T-helper 1 cell treated with Interleukin-12 subunit alpha and Interleukin-12 subunit beta and Interleukin-4 antibody, amounts not matched to agents 30 μg/mL and 1 μg/mL, for 36 hours (primary cell): Measurements from ENCODE around the gene CIAO2B.
"Not testable (repeated sequence)": the region's sequence is repeated elsewhere in the genome, so short reads cannot be mapped to it uniquely, and the experiment has no call there.

Source experiments
- H3K27ac Mint-ChIP-seq: one replicate; pipeline ENCODE4 v1.8.0; 2021; ENCODE audit warnings: mild to moderate bottlenecking, mixed read lengths
- H3K27me3 Mint-ChIP-seq: one replicate; pipeline ENCODE4 v1.8.0; 2021; ENCODE audit warnings: low read depth, mixed read lengths
- H3K36me3 Mint-ChIP-seq: one replicate; pipeline ENCODE4 v1.8.0; 2021; ENCODE audit warnings: low read depth, mixed read lengths
- H3K4me1 Mint-ChIP-seq: one replicate; pipeline ENCODE4 v1.8.0; 2021; ENCODE audit warnings: low read depth, mixed read lengths
- H3K4me3 Mint-ChIP-seq: one replicate; pipeline ENCODE4 v1.8.0; 2021; ENCODE audit warnings: mild to moderate bottlenecking, moderate library complexity, mixed read lengths
- H3K9me3 Mint-ChIP-seq: one replicate; pipeline ENCODE4 v1.8.0; 2021; ENCODE audit warnings: mixed read lengths

CIAO2B gene

DNA sequence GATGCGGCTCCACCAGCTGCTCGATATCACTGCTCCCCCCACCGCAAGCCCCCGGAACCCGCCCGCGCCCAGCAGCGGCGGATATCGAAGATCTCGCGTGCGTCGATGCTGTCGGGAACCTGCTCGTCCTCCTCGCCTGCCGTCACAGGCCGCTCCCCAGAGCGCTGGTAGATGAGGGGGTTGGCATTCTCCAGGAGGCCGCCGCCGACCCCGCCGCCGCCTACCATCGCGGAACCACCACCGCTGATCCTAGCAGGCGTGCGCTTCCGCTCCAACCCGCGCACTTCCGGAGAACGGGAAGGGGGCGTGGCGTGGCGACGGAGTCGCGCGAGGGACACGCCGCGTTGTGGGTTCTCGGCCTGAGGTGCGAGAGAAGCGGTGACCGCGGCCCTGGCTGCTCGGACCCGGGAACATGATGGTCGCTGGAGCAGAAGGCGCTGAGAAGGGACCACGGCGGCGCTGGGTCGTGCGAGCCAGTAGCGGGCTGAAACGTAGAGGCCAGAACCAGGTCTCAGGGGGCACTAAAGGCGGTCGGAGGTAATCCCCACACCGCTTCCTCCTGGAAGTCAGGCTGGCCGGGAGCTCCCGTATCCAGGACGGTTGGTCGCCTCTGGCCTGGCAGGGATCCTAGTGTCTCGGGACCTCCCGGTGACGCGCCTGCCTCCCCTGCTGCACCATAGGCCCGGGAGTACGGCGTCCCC is at the start of gene CIAO2B:
CIAO2B (minus strand) TSS at position 265 of the 701 bp plus-strand sequence; CDS start at position 227, 38 bp downstream.
- H3K9me3 Mint-ChIP-seq = no peaks in the 10 kb centered on the region
- H3K36me3 Mint-ChIP-seq = peaks cover 24% of the 10 kb centered on the region
- H3K27ac Mint-ChIP-seq = peak within 1 kb of the TSS; percentile 96
- no peaks in the 10 kb centered on the region for H3K27me3 Mint-ChIP-seq
- H3K4me1 Mint-ChIP-seq = peaks cover 35% of the 10 kb centered on the region
- H3K4me3 Mint-ChIP-seq = peak within 1 kb of the TSS; percentile 97

DNA sequence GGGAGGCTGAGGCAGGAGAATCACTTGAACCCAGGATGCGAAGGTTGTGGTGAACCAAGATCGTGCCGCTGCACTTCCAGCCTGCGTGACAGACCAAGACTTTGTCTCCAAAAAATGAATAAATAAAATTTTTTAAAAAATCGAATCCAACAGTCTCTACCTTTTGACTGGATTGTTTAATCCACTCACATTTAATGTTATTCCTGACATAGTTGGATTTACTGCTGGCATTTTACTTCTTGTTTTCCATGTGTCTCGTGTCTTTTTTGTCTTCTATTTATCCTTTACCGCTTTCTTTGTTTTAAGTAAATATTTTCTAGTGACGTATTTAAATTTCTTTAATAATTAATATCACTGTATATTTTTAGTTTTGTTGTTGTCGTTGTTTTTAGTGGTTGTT is 48.8 kb upstream of the CIAO2B start:
- no peak overlapping the region for H3K4me3 Mint-ChIP-seq
- peaks cover 4% of the 10 kb centered on the region for H3K9me3 Mint-ChIP-seq
- no peaks in the 10 kb centered on the region for H3K27me3 Mint-ChIP-seq
- peaks cover 5% of the 10 kb centered on the region for H3K36me3 Mint-ChIP-seq
- H3K27ac Mint-ChIP-seq = peak overlapping the region; percentile 94
- peaks cover 59% of the 10 kb centered on the region for H3K4me1 Mint-ChIP-seq

DNA sequence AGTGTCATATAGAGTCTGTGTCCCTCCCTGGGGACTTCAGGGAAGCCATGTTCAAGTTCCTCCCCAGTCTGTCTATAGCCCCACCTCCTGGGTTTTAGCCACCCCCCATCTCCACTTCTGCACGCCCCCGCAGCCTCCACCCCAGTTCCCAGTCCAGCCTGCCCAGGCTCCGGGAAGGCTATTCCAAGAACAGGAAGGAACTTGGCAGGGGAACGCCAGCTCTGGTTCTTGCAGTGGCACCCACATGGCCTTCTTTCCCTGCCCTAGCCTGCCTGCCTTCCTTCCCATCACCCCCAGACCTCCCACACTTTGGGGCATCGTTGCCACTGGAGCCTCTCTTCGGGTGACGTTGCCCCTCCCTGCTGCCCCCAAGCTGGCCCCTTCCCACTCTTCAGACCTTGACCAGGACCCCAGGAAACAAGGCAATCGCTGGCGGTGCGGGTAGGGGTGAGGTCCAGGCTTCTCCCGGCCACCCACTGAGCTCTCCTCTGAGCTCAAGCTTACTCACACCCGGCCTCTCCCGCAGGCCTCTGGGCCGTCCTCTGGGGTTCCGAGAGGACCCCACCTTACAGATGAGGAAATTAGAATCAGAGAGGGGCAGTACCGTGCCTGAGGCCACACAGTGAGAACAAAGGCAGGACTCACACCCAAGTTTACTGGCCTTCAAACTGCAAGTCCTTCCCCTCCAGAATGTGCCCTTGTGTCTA is 45.0 kb upstream of the CIAO2B start:
- Mint-ChIP-seq H3K27ac (peak overlapping the region; percentile 15), H3K9me3 (no peaks in the 10 kb centered on the region), H3K4me1 (peaks cover 56% of the 10 kb centered on the region), H3K4me3 (no peak overlapping the region), H3K36me3 (peaks cover 4% of the 10 kb centered on the region), H3K27me3 (no peaks in the 10 kb centered on the region)

DNA sequence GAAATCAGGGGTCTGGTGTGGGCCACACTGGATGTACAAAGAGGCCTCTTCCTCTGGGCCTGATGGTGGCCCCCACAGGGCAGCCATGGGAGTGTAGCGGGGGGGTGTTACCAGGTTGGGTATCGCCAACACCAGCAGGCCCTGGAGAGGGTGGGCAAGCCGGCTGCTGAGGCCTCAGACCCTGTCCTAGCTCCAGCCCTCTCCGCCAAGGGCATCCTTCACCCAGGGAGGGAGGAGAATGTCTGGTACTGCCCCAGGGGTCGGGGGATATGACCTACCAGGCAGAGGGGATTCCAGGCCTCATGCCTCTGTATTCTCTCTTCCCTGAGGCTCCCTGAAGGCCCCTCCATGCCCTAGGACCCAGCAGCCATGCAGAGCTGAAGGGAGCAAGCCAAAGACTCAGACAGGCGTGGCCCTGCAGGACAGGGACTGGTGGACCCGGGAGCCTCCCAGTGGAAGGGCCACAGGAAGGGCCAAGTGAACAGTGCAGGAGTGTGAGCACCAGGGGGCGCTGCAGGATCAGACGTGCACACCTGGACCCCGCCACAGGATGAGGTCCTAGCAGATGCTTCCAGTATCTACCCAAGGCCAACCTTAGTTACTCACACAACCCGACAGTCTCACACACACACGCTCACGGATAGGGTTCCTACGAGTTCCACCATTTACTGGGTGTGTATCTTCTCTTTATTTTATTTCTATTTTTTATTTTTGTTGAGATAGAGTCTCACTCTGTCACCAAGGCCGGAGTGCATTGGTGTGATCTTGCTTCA is 43.3 kb upstream of the CIAO2B start:
- Mint-ChIP-seq H3K4me1 (peaks cover 46% of the 10 kb centered on the region), H3K9me3 (no peaks in the 10 kb centered on the region), H3K27ac (peak overlapping the region; percentile 85), H3K4me3 (no peak overlapping the region), H3K27me3 (no peaks in the 10 kb centered on the region), H3K36me3 (peaks cover 4% of the 10 kb centered on the region)

DNA sequence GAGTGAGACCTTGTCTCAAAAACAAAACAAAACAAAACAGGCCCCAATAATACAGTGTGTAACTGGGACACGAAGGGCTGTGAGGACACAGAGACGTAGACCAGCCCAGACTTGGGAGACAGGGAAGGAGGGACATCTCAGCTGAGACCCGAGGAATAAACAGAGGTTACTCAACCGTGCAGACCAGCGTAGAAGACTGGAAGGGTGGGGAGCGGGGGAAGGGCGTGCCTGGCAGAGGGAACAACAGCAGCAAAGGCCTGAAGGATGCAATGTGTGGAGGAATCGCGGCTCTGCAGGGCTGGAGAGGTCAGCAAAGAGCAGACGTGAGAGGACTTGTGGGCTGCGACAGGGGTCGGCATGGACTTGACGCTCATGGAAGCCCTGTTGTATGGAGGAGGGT is 42.5 kb upstream of the CIAO2B start:
- H3K9me3 Mint-ChIP-seq = no peaks in the 10 kb centered on the region
- peak overlapping the region; percentile 74 for H3K27ac Mint-ChIP-seq
- peaks cover 40% of the 10 kb centered on the region for H3K4me1 Mint-ChIP-seq
- peaks cover 4% of the 10 kb centered on the region for H3K36me3 Mint-ChIP-seq
- H3K27me3 Mint-ChIP-seq = no peaks in the 10 kb centered on the region
- H3K4me3 Mint-ChIP-seq = no peak overlapping the region

DNA sequence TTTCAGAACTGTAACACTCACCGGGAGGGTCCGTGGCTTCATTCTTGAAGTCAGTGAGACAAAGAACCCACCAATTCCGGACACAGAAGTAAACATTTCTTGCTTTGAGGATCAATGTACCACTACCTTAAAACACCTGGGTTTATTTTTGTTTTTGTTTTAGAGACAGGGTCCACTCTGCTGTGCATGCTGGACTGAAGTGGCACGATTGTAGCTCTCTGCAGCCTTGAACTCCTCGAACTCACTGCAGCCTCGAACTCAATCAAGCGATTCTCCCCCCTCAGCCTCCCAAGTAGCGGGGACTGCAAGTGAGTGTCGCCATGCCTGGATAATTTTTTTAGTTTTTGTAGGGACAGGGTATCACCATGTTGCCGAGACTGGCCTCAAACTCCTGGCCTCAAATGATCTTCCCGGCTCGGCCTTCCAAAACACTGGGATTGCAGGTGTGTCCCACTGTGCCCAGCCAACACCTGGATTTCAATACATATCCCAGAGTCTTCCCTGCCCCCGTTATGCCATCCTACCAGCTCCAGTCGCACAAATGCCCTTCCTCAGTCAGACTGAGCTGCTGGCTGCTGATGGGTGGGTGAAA is 41.2 kb upstream of the CIAO2B start:
- Mint-ChIP-seq H3K9me3 (no peaks in the 10 kb centered on the region), H3K27me3 (no peaks in the 10 kb centered on the region), H3K4me3 (peak overlapping the region; percentile 81), H3K36me3 (peaks cover 4% of the 10 kb centered on the region), H3K27ac (peak overlapping the region; percentile 87), H3K4me1 (peaks cover 35% of the 10 kb centered on the region)

DNA sequence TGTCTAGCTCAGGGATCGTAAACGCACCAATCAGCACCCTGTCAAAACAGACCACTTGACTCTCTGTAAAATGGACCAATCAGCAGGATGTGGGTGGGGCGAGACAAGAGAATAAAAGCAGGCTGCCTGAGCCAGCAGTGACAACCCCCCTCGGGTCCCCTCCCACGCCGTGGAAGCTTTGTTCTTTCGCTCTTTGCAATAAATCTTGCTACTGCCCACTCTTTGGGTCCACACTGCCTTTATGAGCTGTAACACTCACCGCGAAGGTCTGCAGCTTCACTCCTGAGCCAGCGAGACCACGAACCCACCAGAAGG is 40.7 kb upstream of the CIAO2B start:
- not testable (repeated sequence) for H3K36me3 Mint-ChIP-seq, H3K27me3 Mint-ChIP-seq, H3K9me3 Mint-ChIP-seq
- Mint-ChIP-seq H3K4me3 (peak overlapping the region; percentile 81), H3K27ac (peak overlapping the region; percentile 87), H3K4me1 (peaks cover 34% of the 10 kb centered on the region)

DNA sequence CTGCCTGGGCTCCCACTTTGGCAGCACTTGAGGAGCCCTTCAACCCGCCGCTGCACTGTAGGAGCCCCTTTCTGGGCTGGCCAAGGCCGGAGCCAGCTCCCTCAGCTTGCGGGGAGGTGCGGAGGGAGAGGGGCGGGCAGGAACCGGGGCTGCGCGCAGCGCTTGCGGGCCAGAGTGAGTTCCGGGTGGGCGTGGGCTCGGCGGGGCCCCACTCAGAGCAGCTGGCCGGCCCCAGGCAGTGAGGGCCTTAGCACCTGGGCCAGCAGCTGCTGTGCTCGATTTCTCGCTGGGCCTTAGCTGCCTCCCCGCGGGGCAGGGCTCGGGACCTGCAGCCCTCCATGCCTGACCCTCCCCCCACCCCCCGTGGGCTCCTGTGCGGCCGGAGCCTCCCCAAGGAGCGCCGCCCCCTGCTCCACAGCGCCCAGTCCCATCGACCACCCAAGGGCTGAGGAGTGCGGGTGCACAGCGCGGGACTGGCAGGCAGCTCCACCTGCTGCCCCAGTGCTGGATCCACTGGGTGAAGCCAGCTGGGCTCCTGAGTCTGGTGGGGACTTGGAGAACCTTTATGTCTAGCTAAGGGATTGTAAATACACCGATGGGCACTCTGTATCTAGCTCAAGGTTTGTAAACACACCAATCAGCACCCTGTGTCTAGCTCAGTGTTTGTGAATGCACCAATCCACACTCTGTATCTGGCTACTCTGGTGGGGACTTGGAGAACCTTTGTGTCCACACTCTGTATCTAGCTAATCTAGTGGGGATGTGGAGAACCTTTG is 40.1 kb upstream of the CIAO2B start:
- Mint-ChIP-seq H3K4me1 (peaks cover 32% of the 10 kb centered on the region), H3K4me3 (peak overlapping the region; percentile 81), H3K27ac (peak overlapping the region; percentile 87)
- H3K27me3 Mint-ChIP-seq, H3K9me3 Mint-ChIP-seq, H3K36me3 Mint-ChIP-seq: not testable (repeated sequence)

DNA sequence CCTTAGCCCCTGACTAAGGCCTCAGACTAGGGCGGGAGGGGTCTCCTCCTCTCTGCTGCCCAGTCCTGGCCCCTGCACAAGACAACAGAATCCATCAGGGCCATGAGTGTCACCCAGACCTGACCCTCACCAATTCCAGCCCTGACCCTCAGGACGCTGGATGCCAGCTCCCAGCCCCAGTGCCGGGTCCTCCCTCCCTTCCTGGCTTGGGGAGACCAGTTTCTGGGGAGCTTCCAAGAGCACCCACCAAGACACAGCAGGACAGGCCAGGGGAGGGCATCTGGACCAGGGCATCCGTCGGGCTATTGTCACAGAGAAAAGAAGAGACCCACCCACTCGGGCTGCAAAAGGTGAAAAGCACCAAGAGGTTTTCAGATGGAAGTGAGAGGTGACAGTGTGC is 39.5 kb upstream of the CIAO2B start:
- H3K27ac Mint-ChIP-seq = no peak overlapping the region
- no peaks in the 10 kb centered on the region for H3K27me3 Mint-ChIP-seq
- H3K36me3 Mint-ChIP-seq = peaks cover 4% of the 10 kb centered on the region
- H3K9me3 Mint-ChIP-seq = no peaks in the 10 kb centered on the region
- H3K4me1 Mint-ChIP-seq = peaks cover 26% of the 10 kb centered on the region
- no peak overlapping the region for H3K4me3 Mint-ChIP-seq

DNA sequence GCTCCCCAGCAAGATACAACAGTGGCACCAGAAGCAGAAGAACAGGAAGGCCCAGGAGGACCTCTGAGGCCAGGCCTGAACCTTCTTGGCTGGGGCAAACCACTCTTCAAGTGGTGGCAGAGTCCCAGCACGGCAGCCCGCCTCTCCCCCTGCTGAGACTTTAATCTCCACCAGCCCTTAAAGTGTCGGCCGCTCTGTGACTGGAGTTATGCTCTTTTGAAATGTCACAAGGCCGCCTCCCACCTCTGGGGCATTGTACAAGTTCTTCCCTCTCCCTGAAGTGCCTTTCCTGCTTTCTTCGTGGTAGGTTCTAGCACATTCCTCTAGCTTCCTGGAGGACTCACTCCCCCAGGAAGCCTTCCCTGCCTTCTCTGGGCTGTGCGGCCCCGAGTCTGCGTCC is 38.8 kb upstream of the CIAO2B start:
- H3K27ac Mint-ChIP-seq = no peak overlapping the region

DNA sequence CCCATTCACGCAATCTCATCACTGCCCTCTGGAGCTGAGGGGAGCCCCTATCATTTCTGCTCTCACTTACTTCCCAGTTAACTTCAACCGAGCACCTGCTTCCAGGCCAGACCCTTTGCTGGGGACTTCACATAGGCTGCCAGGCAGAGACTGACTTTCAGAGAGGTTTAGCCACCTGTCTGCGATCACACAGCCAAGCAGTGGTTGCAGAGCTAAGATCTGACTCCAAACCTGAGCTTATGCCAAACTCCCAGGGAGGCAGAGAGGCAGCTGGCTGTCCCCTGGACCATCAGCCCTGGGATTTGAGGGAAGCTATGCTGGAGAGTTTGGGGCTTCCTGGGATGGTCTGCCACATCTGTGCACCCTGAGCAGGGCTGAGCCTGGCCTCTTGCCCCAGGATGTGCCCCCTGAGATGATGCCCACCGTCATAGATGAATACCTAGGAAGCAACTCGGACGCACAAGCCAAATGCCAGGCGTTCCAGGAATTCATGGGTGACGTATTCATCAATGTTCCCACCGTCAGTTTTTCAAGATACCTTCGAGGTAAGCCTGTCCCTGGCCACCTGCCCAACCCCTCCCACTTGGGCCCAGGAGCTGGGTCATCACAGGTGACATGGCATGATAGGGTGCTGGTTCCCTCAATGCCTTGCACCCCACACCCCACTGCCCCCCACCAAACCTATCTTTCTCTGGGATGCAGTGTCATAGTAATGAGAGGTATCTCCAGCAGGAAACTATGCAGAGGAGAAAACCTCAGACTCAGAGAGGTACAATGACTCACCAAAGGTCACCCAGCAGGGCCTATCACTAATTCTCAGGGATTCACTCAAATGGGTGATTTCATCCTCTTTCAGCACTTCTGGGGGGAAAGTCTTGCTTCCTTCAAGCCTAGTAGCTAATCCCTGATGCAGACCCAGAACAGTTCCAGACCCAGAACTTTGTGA is 36.8 kb upstream of the CIAO2B start:
- H3K9me3 Mint-ChIP-seq = no peaks in the 10 kb centered on the region
- H3K4me1 Mint-ChIP-seq = peaks cover 13% of the 10 kb centered on the region
- H3K4me3 Mint-ChIP-seq = no peak overlapping the region
- H3K27ac Mint-ChIP-seq = no peak overlapping the region
- H3K27me3 Mint-ChIP-seq = no peaks in the 10 kb centered on the region
- peaks cover 4% of the 10 kb centered on the region for H3K36me3 Mint-ChIP-seq

More for the DNA sequence above, 38.8 kb upstream of the CIAO2B start:
- Mint-ChIP-seq H3K36me3 (peaks cover 4% of the 10 kb centered on the region), H3K27me3 (no peaks in the 10 kb centered on the region), H3K4me3 (no peak overlapping the region), H3K4me1 (peaks cover 22% of the 10 kb centered on the region), H3K9me3 (no peaks in the 10 kb centered on the region)

DNA sequence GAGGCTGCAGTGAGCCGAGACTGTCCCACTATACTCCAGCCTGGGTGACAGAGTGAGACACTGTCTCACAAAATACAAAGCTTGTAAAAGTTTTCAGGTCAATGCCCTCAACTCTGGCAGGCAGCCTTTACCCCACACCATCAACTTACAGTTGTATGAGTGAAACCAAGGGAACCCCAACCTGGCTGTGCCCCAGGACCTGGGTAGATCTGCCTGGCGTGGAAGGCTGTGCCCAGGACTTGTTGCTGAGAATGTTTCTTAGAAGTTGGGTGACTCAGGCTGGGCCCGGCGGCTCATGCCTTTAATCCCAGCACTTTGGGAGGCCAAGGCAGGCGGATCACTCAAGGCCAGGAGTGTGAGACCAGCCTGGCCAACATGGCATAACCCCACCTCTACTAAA is 34.6 kb upstream of the CIAO2B start:
- Mint-ChIP-seq H3K9me3 (no peaks in the 10 kb centered on the region), H3K27ac (no peak overlapping the region), H3K4me1 (no peaks in the 10 kb centered on the region), H3K27me3 (peaks cover 4% of the 10 kb centered on the region), H3K4me3 (no peak overlapping the region), H3K36me3 (no peaks in the 10 kb centered on the region)

DNA sequence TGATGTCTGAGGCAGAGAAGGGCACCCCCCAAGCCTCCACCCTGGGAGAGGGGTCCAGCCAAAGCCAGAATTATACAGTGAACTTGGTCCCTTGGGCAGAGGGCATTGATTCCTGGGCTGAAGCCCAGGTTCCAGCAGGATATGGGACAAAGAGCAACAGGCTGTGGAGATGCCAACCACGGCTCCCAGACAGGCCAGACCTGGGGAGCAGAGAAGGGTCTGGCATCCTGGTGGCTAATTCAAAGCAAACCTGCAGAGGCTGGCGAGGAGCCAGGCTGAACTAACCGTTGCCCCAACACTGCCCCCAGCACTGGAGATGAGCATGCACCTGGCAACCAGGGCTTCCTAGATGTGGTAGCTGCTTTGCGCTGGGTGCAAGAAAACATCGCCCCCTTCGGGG is 29.8 kb upstream of the CIAO2B start:
- no peaks in the 10 kb centered on the region for H3K9me3 Mint-ChIP-seq
- H3K36me3 Mint-ChIP-seq = no peaks in the 10 kb centered on the region
- peaks cover 20% of the 10 kb centered on the region for H3K4me1 Mint-ChIP-seq
- H3K27me3 Mint-ChIP-seq = peaks cover 4% of the 10 kb centered on the region
- H3K4me3 Mint-ChIP-seq = no peak overlapping the region
- no peak overlapping the region for H3K27ac Mint-ChIP-seq
